Hair follicular keratinocyte (primary cell): ENCODE measurements around the gene FNDC3A. TPM values are rescaled to one million over a fixed set of nuclear protein-coding genes. Genes with fewer than 3 reads are reported as not detected.

ENCODE experiments used
- total RNA-seq: library from RNA; depleted of rRNA; stranded (reverse); fragments of >200 nt; gene quantifications from 2 replicates; pipeline ENCODE4 v1.2.3, GENCODE V29; 2015

Gene FNDC3A, protein sequence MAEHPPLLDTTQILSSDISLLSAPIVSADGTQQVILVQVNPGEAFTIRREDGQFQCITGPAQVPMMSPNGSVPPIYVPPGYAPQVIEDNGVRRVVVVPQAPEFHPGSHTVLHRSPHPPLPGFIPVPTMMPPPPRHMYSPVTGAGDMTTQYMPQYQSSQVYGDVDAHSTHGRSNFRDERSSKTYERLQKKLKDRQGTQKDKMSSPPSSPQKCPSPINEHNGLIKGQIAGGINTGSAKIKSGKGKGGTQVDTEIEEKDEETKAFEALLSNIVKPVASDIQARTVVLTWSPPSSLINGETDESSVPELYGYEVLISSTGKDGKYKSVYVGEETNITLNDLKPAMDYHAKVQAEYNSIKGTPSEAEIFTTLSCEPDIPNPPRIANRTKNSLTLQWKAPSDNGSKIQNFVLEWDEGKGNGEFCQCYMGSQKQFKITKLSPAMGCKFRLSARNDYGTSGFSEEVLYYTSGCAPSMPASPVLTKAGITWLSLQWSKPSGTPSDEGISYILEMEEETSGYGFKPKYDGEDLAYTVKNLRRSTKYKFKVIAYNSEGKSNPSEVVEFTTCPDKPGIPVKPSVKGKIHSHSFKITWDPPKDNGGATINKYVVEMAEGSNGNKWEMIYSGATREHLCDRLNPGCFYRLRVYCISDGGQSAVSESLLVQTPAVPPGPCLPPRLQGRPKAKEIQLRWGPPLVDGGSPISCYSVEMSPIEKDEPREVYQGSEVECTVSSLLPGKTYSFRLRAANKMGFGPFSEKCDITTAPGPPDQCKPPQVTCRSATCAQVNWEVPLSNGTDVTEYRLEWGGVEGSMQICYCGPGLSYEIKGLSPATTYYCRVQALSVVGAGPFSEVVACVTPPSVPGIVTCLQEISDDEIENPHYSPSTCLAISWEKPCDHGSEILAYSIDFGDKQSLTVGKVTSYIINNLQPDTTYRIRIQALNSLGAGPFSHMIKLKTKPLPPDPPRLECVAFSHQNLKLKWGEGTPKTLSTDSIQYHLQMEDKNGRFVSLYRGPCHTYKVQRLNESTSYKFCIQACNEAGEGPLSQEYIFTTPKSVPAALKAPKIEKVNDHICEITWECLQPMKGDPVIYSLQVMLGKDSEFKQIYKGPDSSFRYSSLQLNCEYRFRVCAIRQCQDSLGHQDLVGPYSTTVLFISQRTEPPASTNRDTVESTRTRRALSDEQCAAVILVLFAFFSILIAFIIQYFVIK
- total RNA-seq: 16.2 and 22.0 TPM in 2 replicates

DNA sequence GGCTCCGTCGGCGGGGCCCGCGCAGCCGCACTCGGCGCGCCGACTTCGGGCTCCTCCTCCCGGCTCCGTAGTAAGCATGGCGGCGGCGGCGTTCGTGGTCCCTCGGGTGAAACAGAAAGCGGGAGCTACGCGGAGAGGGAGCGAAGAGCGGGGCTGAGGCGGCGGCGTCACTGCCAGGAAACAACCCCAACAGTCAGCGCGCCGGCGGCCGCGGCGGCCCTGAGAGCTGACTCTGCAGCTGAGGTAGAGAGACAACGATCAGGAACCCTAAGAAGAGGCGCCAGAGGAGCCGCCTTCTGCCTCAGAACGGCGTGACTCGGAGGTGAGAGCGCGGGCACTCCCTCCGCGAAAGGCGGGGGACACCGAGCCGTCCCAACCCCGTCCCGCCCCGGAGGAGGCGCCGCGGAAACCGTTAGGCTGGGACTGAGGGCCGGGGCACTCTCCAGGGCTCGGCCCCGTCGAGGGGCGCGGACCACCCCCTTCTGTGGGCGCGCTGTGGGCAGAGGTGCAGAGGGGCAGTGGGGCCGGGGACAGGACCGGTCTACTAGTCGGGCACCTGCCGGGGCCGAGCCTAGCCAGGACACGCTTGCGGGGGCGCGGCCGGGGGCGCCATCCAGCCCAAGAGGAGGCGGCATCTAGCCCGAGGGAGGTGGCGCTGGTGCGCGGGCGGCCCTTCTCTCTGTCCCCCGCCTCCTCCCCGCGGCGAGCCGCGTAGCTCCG lies at the start of gene FNDC3A:
FNDC3A (plus strand) TSS at position 57 of the 720 bp plus-strand sequence. CDS start 30,279 bp downstream, outside the sequence.

GRCh38 chr13:49220036-49220855 lies 244.5 kb downstream of the FNDC3A start, which contains the start of gene MLNR:
Gene MLNR (plus strand): TSS chr13:49220338. CDS start chr13:49220338, 0 bp downstream.

GRCh38 chr13:49247643-49248621 lies 272.2 kb downstream of the FNDC3A start, which contains the start of gene CDADC1:
Gene CDADC1 (plus strand): TSS chr13:49247925. CDS start chr13:49248038, 113 bp downstream.

Other genes starting within 250 kb of the FNDC3A start
- not detected in 2 replicates for gene MLNR, start 244.4 kb downstream of the FNDC3A start, total RNA-seq